ENCODE data around the gene WWOX.
"Not testable (repeated sequence)": the region's sequence is repeated elsewhere in the genome, so short reads cannot be mapped to it uniquely, and the experiment has no call there.

The WWOX gene

DNA sequence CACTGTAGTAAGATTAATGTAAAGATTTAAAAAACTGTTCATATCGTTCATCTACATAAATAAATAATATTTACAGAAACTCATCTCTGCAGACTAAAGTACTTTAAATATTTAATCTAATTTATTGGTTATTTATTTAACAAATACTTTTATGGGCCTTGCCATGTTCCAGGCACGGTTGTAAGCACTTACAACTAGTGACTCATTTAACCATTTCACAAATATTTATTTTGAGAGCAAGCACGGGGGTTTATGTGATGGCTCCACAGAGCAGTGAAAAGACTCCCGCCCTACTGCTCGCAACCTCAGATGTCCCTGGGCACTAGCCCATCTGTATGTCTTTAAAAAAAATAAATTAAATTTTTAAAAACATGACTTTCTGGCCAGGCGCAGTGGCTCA lies 575.9 kb downstream of the WWOX start:
- DNase-seq, result no peak

DNA sequence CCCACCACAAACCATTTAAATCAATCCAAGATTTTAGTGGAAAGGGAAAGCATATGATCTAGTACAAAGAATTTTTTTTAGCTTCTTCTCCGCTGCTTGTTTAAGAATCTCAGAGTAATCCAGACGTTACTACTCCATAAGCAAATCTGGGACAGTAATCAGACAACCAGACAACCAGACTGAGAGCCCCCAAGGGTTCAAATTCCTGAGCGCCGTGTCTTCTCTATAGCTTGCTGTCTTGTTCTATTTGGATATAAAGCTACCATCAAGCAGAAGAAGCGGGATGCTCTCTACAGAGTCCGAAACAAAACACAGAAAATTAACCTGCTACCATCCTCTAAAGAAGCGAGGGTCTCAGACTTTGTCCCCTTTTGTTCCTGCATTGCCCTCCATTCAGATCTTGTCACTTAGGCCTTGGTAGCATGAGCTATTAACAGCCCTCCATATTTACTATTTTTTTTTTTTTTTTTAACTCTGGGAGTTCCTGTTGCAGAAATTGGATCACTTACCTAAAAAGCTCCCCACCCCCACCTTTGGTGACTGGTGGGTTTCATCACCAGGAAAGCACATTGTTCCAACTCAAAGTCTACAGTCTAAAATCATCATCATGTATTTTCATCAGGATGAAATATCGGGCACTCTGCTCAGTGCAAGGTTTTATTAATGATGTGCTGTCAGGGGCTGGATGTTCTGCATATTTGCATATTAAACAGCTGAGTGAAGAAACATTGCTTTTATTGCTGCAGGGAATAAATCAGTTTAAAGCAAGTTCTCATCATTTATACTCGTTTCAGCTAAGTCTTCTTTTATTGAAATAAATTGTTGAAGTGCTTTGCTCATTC lies 576.7 kb downstream of the WWOX start:
- DNase-seq, result no peak

DNA sequence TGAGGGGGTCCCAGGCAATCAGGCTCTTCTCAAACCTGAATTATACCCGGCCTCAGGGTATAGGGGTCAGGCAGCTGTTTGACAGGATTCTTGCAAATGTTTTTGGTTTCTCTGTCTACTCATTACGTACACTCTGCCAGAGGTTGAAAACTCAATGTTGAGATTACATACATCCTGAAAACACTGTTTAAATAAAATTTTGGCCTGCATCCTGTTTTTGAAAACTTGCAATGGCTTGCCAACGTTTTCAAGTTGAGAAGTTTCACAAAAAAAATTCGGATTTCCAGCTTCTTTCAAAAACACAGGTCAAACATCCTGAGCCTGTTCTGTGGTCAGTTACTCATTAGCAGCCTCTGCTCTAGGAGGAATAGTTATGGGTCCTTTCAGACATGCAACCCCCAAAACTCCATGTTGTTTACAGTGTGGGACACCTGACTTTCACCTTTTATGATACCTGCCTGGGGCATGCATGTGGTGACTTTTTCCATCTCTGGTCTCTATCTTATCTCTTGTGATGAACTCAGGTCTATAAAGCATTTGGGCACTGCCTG lies 577.8 kb downstream of the WWOX start:
- no peak for DNase-seq

DNA sequence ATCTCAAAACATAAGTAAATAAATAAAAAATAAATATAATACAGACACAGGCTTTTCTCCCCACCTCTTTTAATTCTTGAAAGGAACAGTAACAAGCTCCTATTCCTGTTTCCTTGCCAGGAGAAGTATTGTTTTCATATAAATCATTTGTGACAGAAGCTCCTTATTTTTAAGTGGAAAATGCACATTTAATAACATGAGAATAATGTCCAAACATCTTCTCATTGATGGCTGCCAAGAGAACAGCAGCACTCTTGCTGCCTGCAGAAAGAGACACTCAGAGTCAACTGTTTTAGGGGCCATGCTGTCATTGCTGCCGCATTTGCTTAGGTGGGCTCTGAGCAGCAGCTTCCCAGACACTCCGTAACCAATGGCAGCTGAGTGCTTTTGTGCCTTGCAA lies 580.1 kb downstream of the WWOX start:
- no peak for DNase-seq

DNA sequence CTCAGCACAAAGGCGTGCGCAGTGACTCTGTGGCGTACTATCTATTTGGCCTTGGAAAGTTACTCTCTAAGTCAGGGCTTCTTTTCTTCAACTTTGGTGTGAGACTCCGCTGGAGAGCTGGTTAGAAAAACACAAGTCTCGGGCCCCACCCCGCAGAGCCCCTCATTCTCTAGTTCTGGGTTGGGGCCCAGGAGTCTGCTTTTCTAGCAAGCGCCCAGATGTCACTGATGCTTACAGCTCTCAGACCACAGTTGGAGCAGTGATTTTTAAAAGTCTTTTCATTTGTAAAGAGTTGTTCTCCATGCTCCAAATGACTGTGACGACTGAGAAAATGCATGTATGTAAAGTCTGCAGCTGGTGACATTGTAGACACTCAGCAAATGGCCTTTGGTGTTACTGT lies 582.3 kb downstream of the WWOX start:
- DNase-seq, result no peak

DNA sequence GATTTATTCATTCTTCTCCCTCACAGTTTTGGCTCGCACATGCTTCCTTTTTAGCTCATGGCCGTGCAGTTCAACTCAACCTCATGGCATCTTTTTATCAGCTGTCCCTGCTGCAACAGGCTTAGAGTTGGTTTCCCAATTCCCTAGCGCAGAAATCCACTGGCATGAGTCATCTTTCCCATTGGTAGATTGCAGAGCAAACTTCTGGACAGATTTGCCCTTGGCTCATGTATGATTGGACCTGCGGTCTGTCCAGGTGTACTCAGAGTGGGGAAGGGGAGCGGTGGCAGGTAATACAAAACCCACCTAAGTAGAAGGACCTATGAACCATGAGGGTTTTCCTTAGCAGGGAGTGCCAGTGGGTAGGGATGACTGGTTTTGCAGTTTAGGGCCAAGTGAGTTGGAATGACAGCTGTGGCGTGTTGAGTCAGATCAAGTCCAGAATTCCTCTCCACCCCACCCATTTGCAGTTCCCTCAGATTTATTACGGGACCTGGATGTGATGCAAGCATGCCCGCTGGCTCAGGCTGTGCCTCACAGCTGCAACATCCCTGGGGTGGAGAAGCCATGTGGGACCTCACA lies 584.7 kb downstream of the WWOX start:
- DNase-seq, result no peak

DNA sequence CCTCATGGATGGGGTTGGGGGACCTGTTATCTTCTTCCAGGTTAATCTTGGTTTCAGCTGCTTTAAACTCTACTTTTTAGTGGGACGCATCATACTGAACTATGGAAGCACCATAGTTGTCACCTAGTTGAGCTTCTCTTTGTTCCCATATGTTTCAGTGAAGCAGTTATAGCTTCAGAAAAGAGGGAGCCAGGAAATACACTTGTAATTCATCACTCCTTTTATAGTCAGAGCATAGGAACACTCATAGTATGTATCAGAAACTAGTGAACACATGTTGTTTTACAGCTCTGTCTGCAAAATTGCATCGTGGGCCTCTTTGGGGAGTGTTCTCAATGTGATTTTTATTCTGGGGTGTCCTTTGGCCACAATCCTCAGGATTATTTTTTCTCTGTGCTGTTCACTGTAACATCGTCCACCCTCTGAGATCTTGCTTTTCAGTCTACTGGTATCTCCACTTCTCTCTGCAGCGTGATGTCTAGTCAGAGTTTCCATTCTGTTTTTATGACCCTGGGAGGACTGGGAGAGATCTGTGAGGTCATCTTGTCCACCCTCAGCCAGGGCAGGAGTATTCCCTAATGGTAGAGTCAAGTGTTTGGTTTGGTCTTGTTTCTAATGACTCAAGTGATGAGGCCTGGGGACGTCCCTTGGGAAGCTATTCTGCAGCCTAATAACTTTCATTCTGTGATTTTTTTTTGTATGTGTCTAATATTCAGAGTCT lies 585.4 kb downstream of the WWOX start:
- no peak for DNase-seq

DNA sequence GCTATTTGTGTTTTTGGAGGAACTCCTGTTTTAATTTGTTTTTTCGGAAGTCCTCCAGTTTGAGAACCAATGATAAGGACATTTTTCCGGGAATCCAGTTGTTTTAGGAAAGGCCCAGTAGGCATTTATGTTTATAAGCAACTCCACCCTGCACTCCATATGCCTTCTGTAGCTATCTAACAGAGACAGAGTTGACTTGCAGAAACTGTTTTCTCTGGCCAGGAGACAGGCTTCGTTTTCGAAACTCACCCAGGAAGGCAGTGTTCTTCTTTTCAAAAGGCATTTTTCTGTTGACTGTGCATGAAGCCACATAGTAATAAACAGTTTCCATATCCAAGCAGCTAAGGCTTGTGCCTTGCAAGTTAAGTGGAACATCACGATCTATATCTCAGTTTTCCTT lies 587.1 kb downstream of the WWOX start:
- no peak for DNase-seq

DNA sequence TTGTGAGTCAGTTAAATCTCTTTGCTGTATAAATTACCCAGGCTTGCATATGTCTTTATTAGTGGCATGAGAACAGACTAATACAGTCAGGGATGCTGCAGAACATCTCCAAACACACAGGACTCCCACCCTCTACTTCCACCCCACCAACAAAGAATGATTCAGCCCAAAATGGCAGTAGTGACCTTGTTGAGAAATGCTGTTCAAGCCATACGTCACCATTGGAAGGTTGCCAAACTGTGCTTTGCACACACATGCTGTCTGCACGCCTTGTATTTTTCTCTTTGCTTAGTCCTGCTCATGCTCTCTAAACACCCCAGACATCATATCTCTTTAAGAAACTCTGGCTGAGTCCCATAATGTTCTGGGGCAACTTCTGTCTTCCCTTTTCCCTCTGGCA lies 589.6 kb downstream of the WWOX start:
- no peak for DNase-seq

DNA sequence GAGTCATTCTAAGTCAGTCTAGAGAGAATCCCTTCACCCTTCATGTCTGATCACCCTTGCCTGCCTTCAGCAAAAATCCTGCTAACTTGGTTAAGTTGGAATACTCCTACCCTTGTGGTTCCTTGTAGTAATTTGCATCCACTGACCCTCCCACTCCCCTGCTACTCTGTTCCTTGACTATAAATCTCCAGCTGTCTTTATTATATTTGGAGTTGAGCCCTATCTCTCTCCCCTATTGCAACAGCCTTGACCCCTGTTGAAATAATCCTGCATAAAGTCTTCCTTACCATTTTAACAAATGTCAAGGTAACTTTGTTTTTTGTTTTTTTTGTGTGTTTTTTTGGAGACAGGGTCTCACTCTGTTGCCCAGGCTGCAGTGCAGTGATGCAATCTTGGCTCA lies 590.1 kb downstream of the WWOX start:
- DNase-seq, result no peak

DNA sequence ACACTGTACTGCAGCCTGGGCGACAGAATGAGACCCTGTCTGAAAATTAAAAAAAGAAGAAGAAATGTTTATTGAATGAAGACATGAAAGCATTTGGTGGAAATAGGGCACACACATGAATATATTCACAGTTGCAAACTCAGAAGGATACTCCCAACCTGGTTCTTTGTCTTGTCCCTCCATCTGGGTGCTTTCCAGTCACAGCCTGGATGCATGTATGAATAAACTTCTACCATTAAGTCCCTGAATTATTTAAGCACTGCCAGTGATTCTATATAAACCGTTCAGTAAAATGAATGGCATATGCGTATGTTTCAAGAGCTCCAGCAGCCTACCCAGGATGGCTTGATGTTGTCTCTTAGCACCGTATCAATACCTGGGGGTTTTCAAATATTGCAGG lies 591.1 kb downstream of the WWOX start:
- no peak for DNase-seq

DNA sequence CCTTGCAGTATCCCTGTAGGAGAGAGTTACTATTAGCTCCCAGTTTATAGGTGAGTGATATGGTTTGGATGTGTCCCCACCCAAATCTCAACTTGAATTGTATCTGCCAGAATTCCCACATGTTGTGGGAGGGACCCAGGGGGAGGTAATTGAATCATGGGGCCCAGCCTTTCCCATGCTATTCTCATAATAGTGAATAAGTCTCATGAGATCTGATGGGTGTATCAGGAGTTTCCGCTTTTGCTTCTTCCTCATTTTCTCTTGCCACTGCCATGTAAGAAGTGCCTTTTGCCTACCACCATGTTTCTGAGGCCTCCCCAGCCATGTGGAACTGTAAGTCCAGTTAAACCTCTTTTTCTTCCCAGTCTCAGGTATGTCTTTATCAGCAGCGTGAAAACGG lies 592.3 kb downstream of the WWOX start:
- DNase-seq, result not testable (repeated sequence)

DNA sequence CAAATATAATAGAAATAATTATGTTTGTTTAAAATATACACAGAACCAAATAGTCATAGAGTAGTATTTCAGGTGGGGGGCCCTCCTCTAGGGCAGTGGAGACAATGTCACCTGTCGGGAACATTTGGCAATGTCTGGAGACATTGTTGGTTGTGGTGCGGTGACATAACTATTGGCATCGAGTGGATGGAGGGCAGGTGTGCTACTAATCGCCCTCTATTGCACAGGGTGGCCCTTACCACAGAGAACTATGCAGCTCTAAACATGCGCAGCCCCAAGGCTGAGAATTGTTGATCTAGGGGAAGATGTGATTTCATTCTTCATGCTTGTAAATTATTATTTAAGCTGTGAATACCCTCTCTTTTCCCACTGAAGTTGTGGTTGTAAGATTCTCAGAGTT lies 594.0 kb downstream of the WWOX start:
- DNase-seq, result no peak

DNA sequence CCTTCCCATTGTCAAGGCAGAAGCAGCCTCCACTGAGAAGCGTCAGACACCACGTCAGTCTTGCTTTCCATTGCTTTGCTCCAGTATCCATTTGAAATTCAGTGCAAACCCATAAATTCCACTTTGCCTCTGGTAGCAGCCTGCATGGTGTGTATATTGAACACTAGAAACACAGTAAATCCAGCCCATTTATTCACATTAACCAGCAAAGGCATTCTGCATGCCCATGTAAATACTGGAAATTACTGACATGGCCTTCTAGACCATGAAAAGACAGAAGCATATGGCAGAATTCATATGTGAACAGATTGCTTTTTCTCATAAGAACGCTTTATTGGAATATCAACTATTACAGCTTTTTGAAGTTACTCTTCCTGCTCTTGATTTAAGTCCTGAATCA lies 595.0 kb downstream of the WWOX start:
- no peak for DNase-seq

DNA sequence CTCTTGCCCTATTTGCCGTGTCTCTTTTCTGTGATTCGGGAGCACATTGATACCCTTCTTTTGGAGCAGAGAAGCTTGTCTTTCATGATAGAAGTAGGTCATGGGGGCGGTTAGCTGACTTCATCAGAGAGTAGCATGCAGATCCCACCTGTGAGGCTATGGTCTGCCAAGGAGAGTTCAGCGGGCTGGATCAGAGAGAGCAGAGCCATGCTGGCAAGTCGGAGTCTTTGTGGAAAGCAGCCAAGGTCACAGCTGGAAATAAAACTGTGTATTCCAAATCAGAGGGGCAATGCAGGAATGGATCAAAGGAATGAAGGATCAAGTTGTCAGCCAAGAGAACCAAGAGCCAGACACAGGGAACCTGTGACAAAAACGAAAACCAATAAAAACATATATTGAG lies 595.9 kb downstream of the WWOX start:
- no peak for DNase-seq

DNA sequence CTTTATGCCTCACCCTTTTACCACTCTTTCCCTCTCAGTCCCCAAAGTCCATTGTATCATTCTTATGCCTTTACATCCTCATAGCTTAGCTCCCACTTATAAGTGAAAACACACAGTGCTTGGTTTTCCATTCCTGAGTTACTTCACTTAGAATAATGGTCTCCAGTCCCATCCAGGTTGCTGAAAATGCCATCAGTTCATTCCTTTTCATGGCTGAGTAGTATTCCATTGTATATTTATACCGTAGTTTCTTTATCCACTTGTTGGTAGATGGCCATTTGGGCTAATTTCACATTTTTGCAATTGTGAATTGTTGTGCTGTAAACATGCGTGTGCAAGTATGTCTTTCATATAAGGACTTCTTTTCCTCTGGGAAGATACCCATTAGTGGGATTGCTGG lies 597.3 kb downstream of the WWOX start:
- no peak for DNase-seq

DNA sequence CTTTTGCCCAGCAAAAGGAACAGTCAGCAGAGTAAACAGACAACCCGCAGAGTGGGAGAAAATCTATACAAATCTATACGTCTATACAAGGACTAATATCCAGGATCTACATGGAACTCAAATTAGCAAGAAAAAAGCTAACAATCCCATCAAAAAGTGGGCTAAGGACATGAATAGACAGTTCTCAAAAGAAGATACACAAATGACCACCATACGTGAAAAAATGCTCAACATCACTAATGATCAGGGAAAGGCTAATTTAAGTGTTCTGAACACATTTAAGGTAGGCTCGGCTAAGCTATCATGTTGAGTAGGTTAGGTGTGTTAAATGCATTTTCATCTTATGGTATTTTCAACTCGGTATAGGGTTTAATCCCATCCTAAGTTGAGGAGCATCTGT lies 598.0 kb downstream of the WWOX start:
- no peak for DNase-seq

DNA sequence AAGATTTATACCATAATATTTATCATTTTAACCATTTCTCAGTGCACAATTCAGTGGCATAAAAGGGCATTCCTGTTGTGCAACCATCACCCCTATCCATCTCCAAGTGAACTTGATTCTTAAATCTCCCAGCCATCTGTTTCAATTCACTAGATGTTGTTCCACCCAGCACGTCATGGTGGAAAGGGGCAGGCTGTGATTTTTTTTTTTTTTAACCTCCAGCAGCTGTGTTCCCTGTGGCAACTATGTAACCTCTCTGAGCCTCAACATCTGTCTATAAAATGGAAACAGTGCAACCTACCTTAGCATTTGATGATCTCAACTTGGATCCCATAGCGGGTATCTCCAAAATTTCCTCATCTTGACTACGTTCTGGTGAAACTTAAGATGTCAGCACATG lies 604.5 kb downstream of the WWOX start:
- DNase-seq, result no peak

DNA sequence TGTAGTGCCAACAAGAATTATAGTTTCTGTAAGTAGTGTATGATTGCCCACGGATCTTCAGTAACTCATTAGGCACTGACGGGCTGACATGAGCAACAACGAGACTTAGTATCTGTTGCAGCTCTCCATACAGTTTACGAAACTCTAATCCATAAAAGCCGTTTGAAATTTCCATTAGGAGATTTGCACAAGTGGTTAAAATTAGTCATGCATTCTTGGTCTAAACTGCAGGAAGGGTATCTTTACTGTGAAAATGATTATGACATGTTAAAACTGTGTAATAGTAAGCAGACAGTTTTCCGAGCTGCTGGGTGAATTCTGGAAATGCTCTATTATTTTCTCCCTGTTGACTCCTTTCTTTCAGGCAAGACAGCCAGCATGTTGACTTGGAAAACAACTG lies 605.0 kb downstream of the WWOX start:
- no peak for DNase-seq

DNA sequence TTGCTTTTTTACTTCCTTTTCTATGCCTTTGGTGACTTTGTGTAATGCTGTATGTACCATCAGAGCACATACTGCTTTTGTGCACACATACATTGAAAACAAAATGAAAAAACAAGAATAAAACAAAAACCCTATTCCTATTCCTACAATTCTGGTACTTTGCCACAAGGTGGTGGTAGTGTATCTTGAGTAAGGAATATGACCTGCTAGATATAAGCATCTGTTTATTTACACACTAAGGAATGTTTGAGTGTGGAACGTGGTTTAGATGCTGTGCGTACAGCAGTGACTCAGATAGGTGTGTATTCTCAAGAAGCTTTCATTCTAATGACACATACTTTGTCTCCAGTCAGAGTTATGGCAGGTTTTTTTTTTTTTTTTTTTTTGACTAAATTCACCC lies 606.2 kb downstream of the WWOX start:
- no peak for DNase-seq

DNA sequence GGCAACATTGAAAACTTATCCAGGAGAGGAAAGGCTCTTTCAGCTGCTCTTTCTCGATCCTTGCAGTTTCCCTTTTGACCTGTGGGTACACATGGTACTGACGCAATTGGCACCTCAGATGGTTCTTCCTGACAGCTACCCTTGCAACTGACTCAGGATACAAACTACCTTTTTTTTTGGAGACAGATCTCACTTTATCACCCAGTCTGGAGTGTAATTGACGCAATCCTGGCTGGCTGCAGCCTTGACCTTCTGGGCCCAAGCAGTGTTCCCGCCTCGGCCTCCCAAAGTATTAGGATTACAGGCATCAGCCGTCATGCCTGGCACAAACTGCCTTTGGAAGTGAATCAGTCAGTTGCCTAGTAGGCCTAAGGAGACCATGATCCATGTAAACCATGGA lies 607.2 kb downstream of the WWOX start:
- DNase-seq, result no peak

DNA sequence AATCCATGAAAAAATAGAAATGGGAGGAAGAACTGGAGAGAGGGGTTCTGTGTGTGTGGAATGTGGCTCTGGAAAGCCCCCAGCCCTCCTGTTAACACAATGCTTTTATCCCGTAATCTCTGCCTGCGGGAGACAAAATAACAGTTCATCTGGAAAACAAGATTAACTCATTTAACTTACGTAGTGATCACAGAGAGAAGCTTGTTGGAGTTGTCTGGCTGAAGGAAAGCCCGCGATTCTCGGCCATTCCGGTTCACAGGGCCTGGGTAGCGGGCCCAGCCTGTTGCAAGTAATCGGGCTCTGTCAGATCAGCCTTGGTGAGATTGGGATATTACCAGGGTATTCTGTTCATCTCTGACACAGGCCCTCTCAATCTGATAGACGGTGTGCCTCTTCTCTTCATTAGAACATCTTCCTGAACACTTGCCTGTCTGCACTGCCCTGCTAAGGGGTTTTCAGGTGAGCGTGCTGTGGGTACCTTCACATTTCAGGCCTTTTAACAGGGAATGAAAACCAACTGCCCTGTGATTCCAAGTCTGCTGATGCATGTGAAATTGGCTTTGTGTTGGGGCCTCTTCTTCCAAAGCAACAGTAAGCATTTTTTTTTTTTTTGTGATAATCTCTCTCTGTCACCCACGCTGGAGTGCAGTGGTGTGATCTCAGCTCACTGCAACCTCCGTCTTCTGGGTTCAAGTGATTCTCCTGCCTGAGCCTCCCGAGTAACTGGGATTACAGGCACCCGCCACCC lies 609.9 kb downstream of the WWOX start:
- DNase-seq, result no peak

DNA sequence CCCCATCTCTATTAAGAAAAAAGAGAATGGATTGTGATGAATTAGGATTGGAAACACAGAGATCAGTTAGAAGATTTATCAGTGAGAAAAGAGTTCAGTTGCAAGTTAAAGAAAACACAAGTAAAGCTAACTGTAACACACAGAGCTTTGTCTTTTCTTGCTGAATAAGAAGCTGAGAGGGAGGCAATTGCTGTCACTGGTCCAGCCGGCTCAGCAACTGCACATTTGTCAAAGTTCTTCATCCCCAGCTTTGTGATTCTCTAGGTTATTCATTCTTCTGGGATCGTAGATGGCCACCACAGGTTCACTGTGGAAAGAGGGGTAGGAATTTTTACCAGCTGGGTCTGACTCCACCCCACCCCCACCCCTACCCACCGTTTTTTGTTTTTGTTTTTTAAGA lies 615.7 kb downstream of the WWOX start:
- no peak for DNase-seq
